GM12891 (cell line): ENCODE results near the gene HELZ.

Source experiments
- POLR2A ChIP-seq: IDR thresholded peaks from 2 replicates; pipeline ENCODE4 v1.6.1; 2011; ENCODE audit warnings: low read depth, low read length, control low read depth
- POLR2AphosphoS5 ChIP-seq: IDR thresholded peaks from 2 replicates; pipeline ENCODE4 v1.6.1; 2011; ENCODE audit warnings: low read depth, low read length, control low read depth
- TAF1 ChIP-seq: IDR thresholded peaks from 2 replicates; pipeline ENCODE4 v1.6.1; 2011; ENCODE audit warnings: low read depth, low read length, control low read depth

GRCh38 chr17:67054608-67055007 is 190.4 kb downstream of the HELZ start:
- no peak for TF ChIP-seq POLR2AphosphoS5
- no peak for TF ChIP-seq POLR2A
- TF ChIP-seq TAF1, result no peak
